Measurements from ENCODE around the gene GPR33.
A peak's percentile ranks its signal among the peaks of the same experiment; 100 is the strongest.

The GPR33 gene

DNA sequence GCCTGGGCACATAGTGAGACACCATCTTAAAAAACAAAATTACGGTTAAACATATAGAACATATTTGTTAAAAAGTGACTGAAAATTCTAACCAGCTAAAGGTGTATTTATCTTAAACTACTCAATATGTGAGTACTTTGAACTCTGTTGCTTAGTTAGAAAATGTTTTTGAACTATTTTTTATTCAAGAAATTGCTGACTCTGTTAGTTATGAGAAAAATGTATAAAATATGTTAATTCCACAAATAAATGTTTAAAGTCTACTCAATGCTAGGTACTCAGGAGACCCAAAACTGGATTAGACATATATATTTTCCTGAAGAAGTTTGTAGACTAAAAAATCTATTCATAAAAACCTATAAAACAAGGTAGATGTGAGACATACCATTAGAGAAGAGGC, 23.0 kb upstream of the GPR33 start:
- no peaks in the 10 kb centered on the region for H3K79me2 ChIP-seq (ENCODE audit: insufficient read depth, low read length)
- no peaks in the 10 kb centered on the region for H3K9me2 ChIP-seq (replicated peaks; ENCODE audit: low read depth, low read length)
- no peak overlapping the region for H3K9ac ChIP-seq (ENCODE audit: low read depth, low read length, poor library complexity, severe bottlenecking)
- H4K20me1 ChIP-seq (ENCODE audit: insufficient read depth, low read length, poor library complexity, severe bottlenecking): no peaks in the 10 kb centered on the region
- no peak overlapping the region for H3K4me2 ChIP-seq (ENCODE audit: low read depth, low read length, poor library complexity, severe bottlenecking)
- TF ChIP-seq EZH2phosphoT487 (IDR thresholded peaks at IDR 0.05; ENCODE audit: borderline replicate concordance) (no peak), CTCF (conservative IDR thresholded peaks at IDR 0.05; ENCODE audit: low read length) (no peak)
- H2AFZ ChIP-seq (ENCODE audit: low read length): no peak overlapping the region
- no peaks in the 10 kb centered on the region for H3K4me1 ChIP-seq (ENCODE audit: insufficient read depth, low read length, poor library complexity, severe bottlenecking)
- H3K4me3 ChIP-seq (ENCODE audit: low read length, poor library complexity, severe bottlenecking): no peak overlapping the region
- no peaks in the 10 kb centered on the region for H3F3A ChIP-seq (ENCODE audit: low read depth)
- H3K36me3 ChIP-seq (ENCODE audit: insufficient read depth, low read length): no peaks in the 10 kb centered on the region
- no peaks in the 10 kb centered on the region for H3K27me3 ChIP-seq (ENCODE audit: insufficient read depth, low read length, poor library complexity, severe bottlenecking)
- no peaks in the 10 kb centered on the region for H3K9me3 ChIP-seq (ENCODE audit: insufficient read depth, low read depth, low read length)

GRCh38 chr14:31510222-31510621, 22.4 kb upstream of the GPR33 start:
- Histone ChIP-seq H3K4me3 (ENCODE audit: low read length, poor library complexity, severe bottlenecking) (no peak overlapping the region), H3F3A (ENCODE audit: low read depth) (no peaks in the 10 kb centered on the region), H3K4me1 (ENCODE audit: insufficient read depth, low read length, poor library complexity, severe bottlenecking) (no peaks in the 10 kb centered on the region), H3K4me2 (ENCODE audit: low read depth, low read length, poor library complexity, severe bottlenecking) (no peak overlapping the region), H3K9me3 (ENCODE audit: insufficient read depth, low read depth, low read length) (no peaks in the 10 kb centered on the region), H4K20me1 (ENCODE audit: insufficient read depth, low read length, poor library complexity, severe bottlenecking) (no peaks in the 10 kb centered on the region), H3K9me2 (replicated peaks; ENCODE audit: low read depth, low read length) (no peaks in the 10 kb centered on the region), H3K36me3 (ENCODE audit: insufficient read depth, low read length) (no peaks in the 10 kb centered on the region), H3K9ac (ENCODE audit: low read depth, low read length, poor library complexity, severe bottlenecking) (no peak overlapping the region), H3K79me2 (ENCODE audit: insufficient read depth, low read length) (no peaks in the 10 kb centered on the region), H2AFZ (ENCODE audit: low read length) (no peak overlapping the region), H3K27me3 (ENCODE audit: insufficient read depth, low read length, poor library complexity, severe bottlenecking) (no peaks in the 10 kb centered on the region)
- TF ChIP-seq EZH2phosphoT487 (IDR thresholded peaks at IDR 0.05; ENCODE audit: borderline replicate concordance): no peak
- TF ChIP-seq CTCF (conservative IDR thresholded peaks at IDR 0.05; ENCODE audit: low read length): peak; percentile 80

DNA sequence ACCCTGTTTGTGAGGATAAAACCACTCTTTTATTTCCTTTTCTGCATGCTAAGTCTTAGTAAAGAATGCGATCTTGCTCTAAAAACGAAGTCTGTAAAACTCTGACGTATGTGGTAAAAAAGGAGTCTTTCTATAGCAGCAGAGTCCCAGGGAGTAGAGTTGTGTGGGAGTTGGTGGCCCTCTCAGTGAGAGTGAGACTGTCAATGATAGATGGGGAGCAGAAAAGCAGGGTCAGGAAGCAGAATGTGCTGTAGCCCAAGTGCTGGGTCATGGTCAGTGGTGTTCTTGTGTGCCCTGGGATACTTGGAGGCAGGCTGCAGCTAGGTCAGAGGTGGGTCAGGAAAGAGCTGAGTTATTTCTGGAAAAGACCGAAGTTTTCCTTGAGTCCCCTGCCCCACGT, 20.3 kb upstream of the GPR33 start:
- Histone ChIP-seq H3F3A (ENCODE audit: low read depth) (no peaks in the 10 kb centered on the region), H3K79me2 (ENCODE audit: insufficient read depth, low read length) (no peaks in the 10 kb centered on the region), H3K9me2 (replicated peaks; ENCODE audit: low read depth, low read length) (no peaks in the 10 kb centered on the region), H3K4me3 (ENCODE audit: low read length, poor library complexity, severe bottlenecking) (no peak overlapping the region), H3K9me3 (ENCODE audit: insufficient read depth, low read depth, low read length) (no peaks in the 10 kb centered on the region), H3K4me1 (ENCODE audit: insufficient read depth, low read length, poor library complexity, severe bottlenecking) (no peaks in the 10 kb centered on the region), H3K9ac (ENCODE audit: low read depth, low read length, poor library complexity, severe bottlenecking) (no peak overlapping the region), H3K4me2 (ENCODE audit: low read depth, low read length, poor library complexity, severe bottlenecking) (no peak overlapping the region), H3K36me3 (ENCODE audit: insufficient read depth, low read length) (no peaks in the 10 kb centered on the region), H4K20me1 (ENCODE audit: insufficient read depth, low read length, poor library complexity, severe bottlenecking) (no peaks in the 10 kb centered on the region), H2AFZ (ENCODE audit: low read length) (no peak overlapping the region), H3K27me3 (ENCODE audit: insufficient read depth, low read length, poor library complexity, severe bottlenecking) (no peaks in the 10 kb centered on the region)
- no peak for TF ChIP-seq CTCF (conservative IDR thresholded peaks at IDR 0.05; ENCODE audit: low read length)
- TF ChIP-seq EZH2phosphoT487 (IDR thresholded peaks at IDR 0.05; ENCODE audit: borderline replicate concordance): no peak

All from Loucy (cell line).